Ishikawa (cell line): ENCODE results near the gene PRKCB.

ENCODE experiments used
- CEBPB ChIP-seq: IDR thresholded peaks from 2 replicates; pipeline ENCODE4 v1.6.1; 2012
- CREB1 ChIP-seq: IDR thresholded peaks from 2 replicates; pipeline ENCODE4 v1.6.1; 2012; ENCODE audit warnings: low read depth
- EGR1 ChIP-seq: IDR thresholded peaks from 2 replicates; pipeline ENCODE4 v1.6.1; 2012
- EP300 ChIP-seq: IDR thresholded peaks from 2 replicates; pipeline ENCODE4 v1.6.1; 2012; ENCODE audit warnings: borderline replicate concordance
- FOXM1 ChIP-seq: IDR thresholded peaks from 2 replicates; pipeline ENCODE4 v1.6.1; 2012; ENCODE audit warnings: low read depth, borderline replicate concordance
- NFIC ChIP-seq: IDR thresholded peaks from 2 replicates; pipeline ENCODE4 v1.6.1; 2012
- RAD21 ChIP-seq: IDR thresholded peaks from 2 replicates; pipeline ENCODE4 v1.6.1; 2012; ENCODE audit warnings: low read depth
- TAF1 ChIP-seq: IDR thresholded peaks from 2 replicates; pipeline ENCODE4 v1.6.1; 2012; ENCODE audit warnings: low read depth, mild to moderate bottlenecking
- TCF12 ChIP-seq: IDR thresholded peaks from 2 replicates; pipeline ENCODE4 v1.6.1; 2012; ENCODE audit warnings: low read depth
- TEAD4 ChIP-seq: IDR thresholded peaks from 2 replicates; pipeline ENCODE4 v1.6.1; 2012
- YY1 ChIP-seq: IDR thresholded peaks from 2 replicates; pipeline ENCODE4 v1.6.1; 2012; ENCODE audit warnings: low read depth
- ZBTB7A ChIP-seq: IDR thresholded peaks from 2 replicates; pipeline ENCODE4 v1.6.1; 2012; ENCODE audit warnings: low read depth
- TF ChIP-seq, protein P1 (sequence below): IDR thresholded peaks from 2 replicates; pipeline ENCODE4 v1.6.1; 2012
- TF ChIP-seq, protein P2 (sequence below): IDR thresholded peaks from 2 replicates; pipeline ENCODE4 v1.6.1; 2012
- TF ChIP-seq, protein P3 (sequence below): IDR thresholded peaks from 2 replicates; pipeline ENCODE4 v1.6.1; 2012; ENCODE audit warnings: low read depth, mild to moderate bottlenecking

The PRKCB gene

DNA sequence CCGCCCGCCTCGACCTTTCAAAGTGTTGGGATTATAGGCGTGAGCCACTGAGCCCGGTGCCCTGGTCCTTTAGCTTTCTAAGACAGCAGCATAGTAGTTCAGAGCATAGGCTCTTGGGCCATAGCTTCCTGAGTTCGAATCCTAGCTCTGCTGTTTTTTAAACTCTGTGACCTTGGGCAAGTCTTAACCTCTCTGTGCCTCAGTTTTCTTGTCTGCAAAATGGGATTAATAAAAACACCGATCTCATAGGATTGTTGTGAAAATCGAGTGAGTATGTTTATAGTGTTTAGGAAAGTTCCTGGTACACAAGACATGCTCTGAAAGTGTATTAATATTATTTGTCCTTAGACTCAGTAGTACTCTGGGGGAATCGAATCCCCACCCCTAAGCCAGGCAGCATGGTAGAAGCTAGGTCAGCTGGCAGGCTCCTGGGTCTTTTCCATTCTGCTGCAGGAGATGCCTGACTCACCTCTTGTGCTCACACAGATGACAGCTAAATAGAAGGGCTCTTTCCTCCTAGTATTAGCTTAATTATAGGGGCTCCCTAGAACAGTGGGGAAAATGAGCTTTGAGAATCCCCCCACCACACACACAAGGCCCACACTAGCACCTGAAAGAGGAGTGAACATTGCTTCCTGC, 44.1 kb downstream of the PRKCB start:
- TF ChIP-seq, protein P1, sequence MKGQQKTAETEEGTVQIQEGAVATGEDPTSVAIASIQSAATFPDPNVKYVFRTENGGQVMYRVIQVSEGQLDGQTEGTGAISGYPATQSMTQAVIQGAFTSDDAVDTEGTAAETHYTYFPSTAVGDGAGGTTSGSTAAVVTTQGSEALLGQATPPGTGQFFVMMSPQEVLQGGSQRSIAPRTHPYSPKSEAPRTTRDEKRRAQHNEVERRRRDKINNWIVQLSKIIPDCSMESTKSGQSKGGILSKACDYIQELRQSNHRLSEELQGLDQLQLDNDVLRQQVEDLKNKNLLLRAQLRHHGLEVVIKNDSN, result no peak
- no peak for TF ChIP-seq CREB1
- no peak for TF ChIP-seq EGR1
- TF ChIP-seq CEBPB, result no peak
- TF ChIP-seq NFIC, result no peak
- TF ChIP-seq TCF12, result no peak
- TF ChIP-seq EP300, result no peak
- TF ChIP-seq, protein P2, sequence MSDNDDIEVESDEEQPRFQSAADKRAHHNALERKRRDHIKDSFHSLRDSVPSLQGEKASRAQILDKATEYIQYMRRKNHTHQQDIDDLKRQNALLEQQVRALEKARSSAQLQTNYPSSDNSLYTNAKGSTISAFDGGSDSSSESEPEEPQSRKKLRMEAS, result no peak
- TF ChIP-seq FOXM1, result no peak
- TF ChIP-seq TAF1, result no peak
- no peak for TF ChIP-seq RAD21
- TF ChIP-seq ZBTB7A, result no peak
- TF ChIP-seq, protein P3, sequence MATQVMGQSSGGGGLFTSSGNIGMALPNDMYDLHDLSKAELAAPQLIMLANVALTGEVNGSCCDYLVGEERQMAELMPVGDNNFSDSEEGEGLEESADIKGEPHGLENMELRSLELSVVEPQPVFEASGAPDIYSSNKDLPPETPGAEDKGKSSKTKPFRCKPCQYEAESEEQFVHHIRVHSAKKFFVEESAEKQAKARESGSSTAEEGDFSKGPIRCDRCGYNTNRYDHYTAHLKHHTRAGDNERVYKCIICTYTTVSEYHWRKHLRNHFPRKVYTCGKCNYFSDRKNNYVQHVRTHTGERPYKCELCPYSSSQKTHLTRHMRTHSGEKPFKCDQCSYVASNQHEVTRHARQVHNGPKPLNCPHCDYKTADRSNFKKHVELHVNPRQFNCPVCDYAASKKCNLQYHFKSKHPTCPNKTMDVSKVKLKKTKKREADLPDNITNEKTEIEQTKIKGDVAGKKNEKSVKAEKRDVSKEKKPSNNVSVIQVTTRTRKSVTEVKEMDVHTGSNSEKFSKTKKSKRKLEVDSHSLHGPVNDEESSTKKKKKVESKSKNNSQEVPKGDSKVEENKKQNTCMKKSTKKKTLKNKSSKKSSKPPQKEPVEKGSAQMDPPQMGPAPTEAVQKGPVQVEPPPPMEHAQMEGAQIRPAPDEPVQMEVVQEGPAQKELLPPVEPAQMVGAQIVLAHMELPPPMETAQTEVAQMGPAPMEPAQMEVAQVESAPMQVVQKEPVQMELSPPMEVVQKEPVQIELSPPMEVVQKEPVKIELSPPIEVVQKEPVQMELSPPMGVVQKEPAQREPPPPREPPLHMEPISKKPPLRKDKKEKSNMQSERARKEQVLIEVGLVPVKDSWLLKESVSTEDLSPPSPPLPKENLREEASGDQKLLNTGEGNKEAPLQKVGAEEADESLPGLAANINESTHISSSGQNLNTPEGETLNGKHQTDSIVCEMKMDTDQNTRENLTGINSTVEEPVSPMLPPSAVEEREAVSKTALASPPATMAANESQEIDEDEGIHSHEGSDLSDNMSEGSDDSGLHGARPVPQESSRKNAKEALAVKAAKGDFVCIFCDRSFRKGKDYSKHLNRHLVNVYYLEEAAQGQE, result no peak
- no peak for TF ChIP-seq YY1
- no peak for TF ChIP-seq TEAD4

DNA sequence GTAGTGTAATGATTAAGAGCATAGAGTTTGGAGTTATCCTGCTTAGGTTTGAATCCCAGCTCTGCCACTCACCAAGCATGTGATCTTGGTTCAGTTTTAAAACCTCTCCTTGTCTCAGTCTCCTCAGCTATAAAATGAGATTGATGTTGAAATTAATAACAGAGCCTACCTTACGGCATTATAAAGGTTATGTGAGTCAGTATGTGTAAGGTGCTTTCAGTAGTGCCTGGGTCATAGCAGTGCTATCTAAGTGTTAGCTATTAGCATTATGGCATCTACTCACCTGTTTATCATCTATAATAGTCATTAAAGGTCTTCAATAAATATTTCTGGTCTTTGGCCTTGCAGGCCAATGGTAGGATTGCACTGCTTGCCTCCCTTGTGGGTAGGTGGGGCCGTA, 53.4 kb downstream of the PRKCB start:
- no peak for TF ChIP-seq CEBPB
- no peak for TF ChIP-seq YY1
- no peak for TF ChIP-seq NFIC
- no peak for TF ChIP-seq EGR1
- no peak for TF ChIP-seq TCF12
- no peak for TF ChIP-seq TEAD4
- TF ChIP-seq EP300, result no peak
- no peak for TF ChIP-seq FOXM1
- TF ChIP-seq RAD21, result no peak

DNA sequence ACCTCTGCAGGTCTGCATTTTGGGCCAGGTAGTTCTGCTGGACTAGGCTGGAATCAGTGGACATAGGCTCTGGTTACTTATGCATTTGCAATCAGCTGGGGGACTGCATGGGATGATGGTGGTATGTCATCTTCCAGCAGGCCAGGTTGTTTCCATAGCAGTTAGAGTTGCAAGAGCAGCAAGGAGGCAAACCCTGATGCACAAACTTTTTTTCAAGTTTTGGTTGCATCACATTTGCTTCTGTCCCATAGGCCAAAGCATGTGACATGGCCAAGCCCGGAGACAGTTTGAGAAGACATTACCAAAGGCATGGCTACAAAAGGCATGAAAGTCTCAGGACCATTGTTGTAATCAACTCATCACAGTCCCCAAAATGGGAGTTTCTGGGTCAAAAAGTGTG, 58.2 kb downstream of the PRKCB start:
- TF ChIP-seq ZBTB7A (no peak), TCF12 (no peak), TAF1 (no peak)

DNA sequence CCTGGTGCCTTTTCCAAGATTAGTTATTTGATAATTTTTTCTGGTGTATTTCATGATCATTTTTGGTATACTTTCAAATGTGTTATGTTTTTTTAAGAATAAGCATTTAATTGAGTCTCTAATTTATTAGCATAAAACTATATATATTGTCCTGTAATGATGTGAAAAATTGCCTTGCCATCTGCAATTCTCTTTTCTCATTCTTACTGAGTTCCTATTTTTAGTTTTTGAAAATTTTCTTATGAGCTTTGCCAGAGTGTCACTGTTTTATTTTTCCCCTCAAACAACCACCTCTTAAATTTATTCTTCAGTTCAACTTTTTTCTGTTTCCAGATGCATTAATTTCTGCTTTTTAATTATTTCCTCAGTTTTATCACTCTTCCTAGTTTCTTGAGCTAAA, 59.3 kb downstream of the PRKCB start:
- no peak for TF ChIP-seq TEAD4

DNA sequence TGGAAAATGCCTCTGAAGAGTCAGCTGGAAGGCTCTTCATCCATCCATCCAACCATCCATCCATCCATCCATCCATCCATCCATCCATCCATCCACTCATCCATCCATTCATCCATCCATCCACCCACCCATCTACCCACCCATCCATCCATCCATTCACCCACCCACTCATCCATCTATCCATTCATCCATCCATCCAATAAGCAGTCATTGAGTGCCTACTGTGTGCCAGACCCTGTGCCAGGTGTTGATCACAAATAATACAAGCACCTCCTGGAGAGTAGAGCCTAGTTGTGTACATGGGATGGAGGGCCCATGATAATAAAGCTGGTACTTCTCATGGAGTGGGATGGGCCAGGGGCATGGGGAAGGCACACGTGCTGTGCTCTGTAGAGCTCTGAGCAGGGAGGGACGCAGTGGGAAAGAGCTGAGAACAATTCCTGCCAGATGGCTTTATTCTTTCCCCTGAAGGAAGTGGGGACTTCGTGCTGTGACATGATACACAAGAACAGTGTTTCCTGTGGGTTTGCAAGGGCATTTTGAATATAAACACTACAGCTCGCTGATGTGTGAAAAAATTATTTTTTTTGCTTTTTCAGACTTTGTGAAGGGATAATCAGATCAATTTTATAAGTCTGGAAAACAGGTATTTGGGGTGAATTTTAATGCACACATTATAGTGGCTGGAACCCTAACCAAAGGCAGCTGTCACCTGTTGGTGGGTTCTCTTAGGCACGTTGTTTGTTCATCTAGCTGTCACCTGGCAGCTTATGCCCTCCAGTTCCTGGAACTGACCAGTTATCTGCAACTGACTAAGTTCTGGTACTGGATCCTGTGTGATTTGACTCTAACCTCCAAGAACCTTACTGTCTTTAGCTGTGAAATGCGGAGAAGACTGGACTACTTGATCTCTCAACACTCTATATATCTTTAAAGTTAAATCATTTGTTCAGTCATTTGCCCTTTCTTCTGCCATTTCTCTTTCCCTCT, 61.3 kb downstream of the PRKCB start:
- TF ChIP-seq ZBTB7A (no peak), TEAD4 (no peak), FOXM1 (no peak), CEBPB (no peak), CREB1 (no peak), TAF1 (no peak), EP300 (no peak), EGR1 (no peak), RAD21 (no peak), YY1 (no peak)
- TF ChIP-seq, protein P1, result no peak
- TF ChIP-seq, protein P3, result no peak
- TF ChIP-seq, protein P2, result no peak
